HG02763 (cell line): ENCODE data around the gene HRG.
"Not testable (repeated sequence)": the region's sequence is repeated elsewhere in the genome, so short reads cannot be mapped to it uniquely, and the experiment has no call there.

Experiments
- ATAC-seq: cut with Tn5 transposase; IDR thresholded peaks from one replicate; pipeline ENCODE4 v1.9.1; 2021; ENCODE audit warnings: mild to moderate bottlenecking, moderate library complexity; ENCODE audit not compliant: unreplicated experiment

Gene HRG

GRCh38 chr3:186665625-186666188 is at the start of gene HRG:
TSS of gene HRG (plus strand) at chr3:186666014. CDS start at chr3:186666032, 18 bp downstream.
- no peak for ATAC-seq

- ATAC-seq: no peak
Observed at GRCh38 chr3:186616299-186616617, 49.6 kb upstream of the HRG start.

GRCh38 chr3:186617036-186617946 is 48.5 kb upstream of the HRG start:
- ATAC-seq: peak; percentile 83

GRCh38 chr3:186618318-186618938 is 47.4 kb upstream of the HRG start:
- ATAC-seq: no peak

GRCh38 chr3:186619787-186620212 is 46.0 kb upstream of the HRG start:
- no peak for ATAC-seq

- no peak for ATAC-seq
Observed at GRCh38 chr3:186620213-186621092, 45.4 kb upstream of the HRG start.

GRCh38 chr3:186621894-186622650 is 43.7 kb upstream of the HRG start:
- ATAC-seq: no peak

- no peak for ATAC-seq
Observed at GRCh38 chr3:186622651-186623310, 43.0 kb upstream of the HRG start.

GRCh38 chr3:186624598-186624997 is 41.2 kb upstream of the HRG start:
- no peak for ATAC-seq

- no peak for ATAC-seq
Observed at GRCh38 chr3:186625600-186626042, 40.2 kb upstream of the HRG start.

GRCh38 chr3:186626254-186626847 is 39.5 kb upstream of the HRG start:
- no peak for ATAC-seq

- no peak for ATAC-seq
Observed at GRCh38 chr3:186627852-186628414, 37.9 kb upstream of the HRG start.

GRCh38 chr3:186628756-186629155 is 37.1 kb upstream of the HRG start:
- no peak for ATAC-seq

- ATAC-seq: no peak
Observed at GRCh38 chr3:186630950-186631641, 34.7 kb upstream of the HRG start.

GRCh38 chr3:186633481-186633880 is 32.3 kb upstream of the HRG start:
- ATAC-seq: no peak

GRCh38 chr3:186634207-186634606 is 31.6 kb upstream of the HRG start:
- not testable (repeated sequence) for ATAC-seq

GRCh38 chr3:186635532-186635931 is 30.3 kb upstream of the HRG start:
- ATAC-seq: no peak

GRCh38 chr3:186636536-186636935 is 29.3 kb upstream of the HRG start:
- no peak for ATAC-seq
